Suprapubic skin (tissue), 4 donors: ENCODE data around the gene TCEA2.
"Not testable (repeated sequence)": the region's sequence is repeated elsewhere in the genome, so short reads cannot be mapped to it uniquely, and the experiment has no call there.

Source experiments
- CTCF ChIP-seq, 2 donors: fragments of 200-600 bp in 1 of 2; fragments of 450-650 bp in 1 of 2; sonication (generic) in 1 of 2; IDR thresholded peaks; one replicate each; pipeline ENCODE4 v1.5.1; 2016 to 2019; ENCODE audit warnings: antibody characterized with exemption in 2 of 2, mild to moderate bottlenecking in 1 of 2, moderate library complexity in 1 of 2
- EP300 ChIP-seq: sonication (generic); formaldehyde crosslinking; IDR thresholded peaks from one replicate; pipeline ENCODE4 v1.6.1; 2017; ENCODE audit warnings: antibody characterized with exemption
- POLR2A ChIP-seq, 2 donors: fragments of 450-650 bp; IDR thresholded peaks; one replicate each; pipeline ENCODE4 v1.6.1; 2017; ENCODE audit warnings: antibody characterized with exemption in 2 of 2, mild to moderate bottlenecking in 2 of 2, moderate library complexity in 2 of 2
- POLR2AphosphoS5 ChIP-seq, 3 donors: sonication (generic); formaldehyde crosslinking; IDR thresholded peaks; one replicate each; pipeline ENCODE4 v1.6.1; 2017; ENCODE audit warnings: antibody characterized with exemption in 3 of 3

- not testable (repeated sequence) for TF ChIP-seq CTCF (IDR thresholded peaks at IDR 0.05); POLR2A (IDR thresholded peaks at IDR 0.05); POLR2AphosphoS5 (IDR thresholded peaks at IDR 0.05); EP300
Measured at GRCh38 chr20:64088586-64088985, 25.6 kb downstream of the TCEA2 start.
